SK-N-SH (cell line): Measurements from ENCODE around the gene NFASC.

Source experiments
- CHD2 ChIP-seq: fragments of 150-350 bp; IDR thresholded peaks from 2 replicates; pipeline ENCODE4 v1.6.1; 2018; ENCODE audit warnings: low read length; ENCODE audit not compliant: partially characterized antibody
- CTCF ChIP-seq: fragments of 200-600 bp; sonication (generic); IDR thresholded peaks from 2 replicates; pipeline ENCODE4 v1.6.1; 2017; ENCODE audit warnings: antibody characterized with exemption, mild to moderate bottlenecking, moderate library complexity
- EP300 ChIP-seq, 2 experiments: IDR thresholded peaks; 2 replicates each; pipeline versions ENCODE4 v1.4.0 to v1.6.1; 2012; ENCODE audit warnings: borderline replicate concordance in 1 of 2, low read depth in 1 of 2, low read length in 1 of 2
- EZH2phosphoT487 ChIP-seq: fragments of 200-600 bp; sonication (generic); IDR thresholded peaks from 2 replicates; pipeline ENCODE4 v1.6.1; 2017; ENCODE audit warnings: low read depth, mixed run types, mild to moderate bottlenecking, antibody characterized with exemption, moderate library complexity, borderline replicate concordance
- JUND ChIP-seq: IDR thresholded peaks from 2 replicates; pipeline ENCODE4 v1.4.0; 2012
- MAX ChIP-seq: IDR thresholded peaks from 2 replicates; pipeline ENCODE4 v1.4.0; 2012; ENCODE audit warnings: low read depth
- REST ChIP-seq: IDR thresholded peaks from 2 replicates; pipeline ENCODE4 v1.6.1; 2012; ENCODE audit warnings: mild to moderate bottlenecking, low read depth, low read length, moderate library complexity
- RXRA ChIP-seq: IDR thresholded peaks from 2 replicates; pipeline ENCODE4 v1.4.0; 2012; ENCODE audit warnings: low read depth, mild to moderate bottlenecking, borderline replicate concordance
- USF2 ChIP-seq: fragments of 150-350 bp; IDR thresholded peaks from 2 replicates; pipeline ENCODE4 v1.6.1; 2017; ENCODE audit warnings: antibody characterized with exemption, low read length, low read depth, borderline replicate concordance
- ZBTB33 ChIP-seq: IDR thresholded peaks from 2 replicates; pipeline ENCODE4 v1.4.0; 2012; ENCODE audit warnings: low read depth, borderline replicate concordance

GRCh38 chr1:204920967-204921366 is 50.3 kb downstream of the NFASC start:
- TF ChIP-seq EZH2phosphoT487, result no peak
- TF ChIP-seq CTCF, result no peak
- TF ChIP-seq MAX, result no peak
- TF ChIP-seq EP300 (IDR thresholded peaks at IDR 0.05; ENCODE audit: borderline replicate concordance in 1 of 2, low read depth in 1 of 2, low read length in 1 of 2), result no peak
- no peak for TF ChIP-seq JUND
- TF ChIP-seq RXRA, result no peak
- no peak for TF ChIP-seq REST
- no peak for TF ChIP-seq CHD2
- TF ChIP-seq ZBTB33, result no peak
- no peak for TF ChIP-seq USF2
